ENCODE results near the gene CSHL1.
"Not testable (repeated sequence)": the region's sequence is repeated elsewhere in the genome, so short reads cannot be mapped to it uniquely, and the experiment has no call there.

Gene CSHL1

GRCh38 chr17:63871646-63872365 lies 39.3 kb downstream of the CSHL1 start:
- H3K27ac ChIP-seq; DNase-seq; H3K27me3 ChIP-seq (replicated peaks); in situ Hi-C loops (cut with HindIII; ENCODE audit: low pct_ligation_motif_present, low sequenced_read_pairs); H3K4me3 ChIP-seq (ENCODE audit: low read depth, low read length); H3K36me3 ChIP-seq (replicated peaks): not testable (repeated sequence)

- in situ Hi-C loops (cut with HindIII; ENCODE audit: low pct_ligation_motif_present, low sequenced_read_pairs); H3K27ac ChIP-seq; H3K36me3 ChIP-seq (replicated peaks); DNase-seq; H3K4me3 ChIP-seq (ENCODE audit: low read depth, low read length); H3K27me3 ChIP-seq (replicated peaks): not testable (repeated sequence)
These were observed 40.8 kb downstream of the CSHL1 start for GRCh38 chr17:63870292-63870665.

GRCh38 chr17:63869491-63870291 lies 41.4 kb downstream of the CSHL1 start:
- H3K36me3 ChIP-seq (replicated peaks); H3K4me3 ChIP-seq (ENCODE audit: low read depth, low read length); DNase-seq; in situ Hi-C loops (cut with HindIII; ENCODE audit: low pct_ligation_motif_present, low sequenced_read_pairs); H3K27ac ChIP-seq; H3K27me3 ChIP-seq (replicated peaks): not testable (repeated sequence)
- peak; percentile 38 for TF ChIP-seq CTCF (IDR thresholded peaks at IDR 0.05; ENCODE audit: low read depth, low read length, missing control alignments)

- DNase-seq; H3K27ac ChIP-seq; in situ Hi-C loops (cut with HindIII; ENCODE audit: low pct_ligation_motif_present, low sequenced_read_pairs); H3K36me3 ChIP-seq (replicated peaks); H3K27me3 ChIP-seq (replicated peaks); H3K4me3 ChIP-seq (ENCODE audit: low read depth, low read length): not testable (repeated sequence)
- peak; percentile 38 for TF ChIP-seq CTCF (IDR thresholded peaks at IDR 0.05; ENCODE audit: low read depth, low read length, missing control alignments)
These were observed 44.4 kb downstream of the CSHL1 start for GRCh38 chr17:63866625-63867024.
